Fibroblast of lung (primary cell): ENCODE results near the gene TRERF1. TPM values are rescaled to one million over a fixed set of nuclear protein-coding genes. Genes with fewer than 3 reads are reported as not detected.
A peak's percentile ranks its signal among the peaks of the same experiment; 100 is the strongest.

Source experiments
- DNase-seq, 2 donors: peaks; one replicate each; pipeline versions ENCODE4 v3.0.0 to v3.0.0-alpha.2; 2010; ENCODE audit warnings: low read depth in 2 of 2
- H2AFZ ChIP-seq: 2 replicates; pipeline ENCODE4 v1.5.1; 2012; ENCODE audit warnings: low read length, control low read depth, inconsistent platforms
- H3K27ac ChIP-seq: 2 replicates; pipeline ENCODE4 v1.5.1; 2011; ENCODE audit warnings: low read length, control low read depth; ENCODE audit not compliant: insufficient read depth
- H3K27me3 ChIP-seq: 2 replicates; pipeline ENCODE4 v1.5.1; 2011; ENCODE audit warnings: mild to moderate bottlenecking, low read length; ENCODE audit not compliant: control insufficient read depth, insufficient read depth
- H3K36me3 ChIP-seq: 2 replicates; pipeline ENCODE4 v1.5.1; 2011; ENCODE audit warnings: low read length; ENCODE audit not compliant: control insufficient read depth, insufficient read depth
- H3K4me1 ChIP-seq: 2 replicates; pipeline ENCODE4 v1.5.1; 2011; ENCODE audit warnings: low read length; ENCODE audit not compliant: control insufficient read depth, insufficient read depth; ENCODE audit errors: extremely low read depth
- H3K4me2 ChIP-seq: 2 replicates; pipeline ENCODE4 v1.5.1; 2011; ENCODE audit warnings: low read length, control low read depth; ENCODE audit not compliant: insufficient read depth; ENCODE audit errors: extremely low read depth
- H3K4me3 ChIP-seq, 4 experiments: fragments of 200-600 bp in 1 of 4; sonication (generic) in 1 of 4; replicated peaks in 1 of 4; 2 replicates each; pipeline ENCODE4 v1.5.1; 2011 to 2016; ENCODE audit warnings: low read length in 4 of 4, low read depth in 3 of 4, mild to moderate bottlenecking in 3 of 4, control low read depth in 2 of 4, inconsistent platforms in 1 of 4, mixed read lengths in 1 of 4; ENCODE audit not compliant: insufficient read depth in 1 of 4; ENCODE audit errors: control extremely low read depth in 1 of 4
- H3K79me2 ChIP-seq: 2 replicates; pipeline ENCODE4 v1.5.1; 2012; ENCODE audit warnings: mild to moderate bottlenecking, low read length, inconsistent platforms; ENCODE audit not compliant: control insufficient read depth, insufficient read depth
- H3K9ac ChIP-seq: 2 replicates; pipeline ENCODE4 v1.5.1; 2011; ENCODE audit warnings: mild to moderate bottlenecking, low read length, control low read depth; ENCODE audit not compliant: insufficient read depth
- H3K9me3 ChIP-seq: 2 replicates; pipeline ENCODE4 v1.5.1; 2012; ENCODE audit warnings: low read depth, low read length; ENCODE audit not compliant: control insufficient read depth, insufficient read depth
- H4K20me1 ChIP-seq: 2 replicates; pipeline ENCODE4 v1.5.1; 2011; ENCODE audit warnings: low read length; ENCODE audit not compliant: control insufficient read depth, insufficient read depth; ENCODE audit errors: extremely low read depth
- CTCF ChIP-seq, 2 donors: IDR thresholded peaks in 1 of 2; conservative IDR thresholded peaks in 1 of 2; 1 replicate in 1 of 2; 2 replicates in 1 of 2; pipeline ENCODE4 v1.5.1; 2011 to 2012; ENCODE audit warnings: low read length in 2 of 2, control low read depth in 1 of 2, inconsistent platforms in 1 of 2, low read depth in 1 of 2, mild to moderate bottlenecking in 1 of 2
- EZH2 ChIP-seq: IDR thresholded peaks from 2 replicates; pipeline ENCODE4 v1.5.1; 2012; ENCODE audit warnings: low read length, control low read depth, mild to moderate bottlenecking; ENCODE audit errors: missing control alignments
- polyA plus RNA-seq, 2 donors: library from polyadenylated mRNA; depleted of rRNA in 1 of 2; stranded (reverse) in 1 of 2; unstranded in 1 of 2; fragments of >200 nt; gene quantifications; 2 replicates each; pipeline ENCODE4 v1.2.1, GENCODE V29; 2011 to 2012; ENCODE audit warnings: missing spikeins in 1 of 2
- total RNA-seq: library from RNA; depleted of rRNA; stranded (reverse); fragments of >200 nt; gene quantifications from 2 replicates; pipeline ENCODE4 v1.2.1, GENCODE V29; 2014

TRERF1 gene
- total and polyA plus RNA-seq, 2 donors (not counting 1 experiment from before 2014, with no cell fraction given), result 6.3 to 8.3 TPM

DNA sequence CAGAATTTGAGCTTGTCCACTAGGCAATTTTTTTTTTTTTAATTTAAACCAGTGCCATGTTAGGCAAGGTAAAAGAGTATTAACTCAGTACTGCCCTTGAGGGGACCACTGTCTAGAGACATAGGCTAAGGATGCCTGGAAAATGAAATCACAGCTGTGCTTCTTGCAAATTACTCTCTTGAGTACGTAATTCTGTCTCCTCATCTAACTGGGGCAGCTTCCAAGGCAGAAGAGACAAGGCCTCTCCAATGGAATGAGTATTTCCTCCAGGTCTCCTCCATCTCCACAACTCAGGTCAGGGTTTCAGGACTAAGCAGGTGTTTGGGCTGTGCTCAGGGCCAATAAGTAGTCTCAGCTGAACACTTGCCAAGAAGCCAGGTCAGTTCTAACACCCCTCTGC lies 200.2 kb downstream of the TRERF1 start:
- peak overlapping the region; percentile 34 for H3K27ac ChIP-seq

DNA sequence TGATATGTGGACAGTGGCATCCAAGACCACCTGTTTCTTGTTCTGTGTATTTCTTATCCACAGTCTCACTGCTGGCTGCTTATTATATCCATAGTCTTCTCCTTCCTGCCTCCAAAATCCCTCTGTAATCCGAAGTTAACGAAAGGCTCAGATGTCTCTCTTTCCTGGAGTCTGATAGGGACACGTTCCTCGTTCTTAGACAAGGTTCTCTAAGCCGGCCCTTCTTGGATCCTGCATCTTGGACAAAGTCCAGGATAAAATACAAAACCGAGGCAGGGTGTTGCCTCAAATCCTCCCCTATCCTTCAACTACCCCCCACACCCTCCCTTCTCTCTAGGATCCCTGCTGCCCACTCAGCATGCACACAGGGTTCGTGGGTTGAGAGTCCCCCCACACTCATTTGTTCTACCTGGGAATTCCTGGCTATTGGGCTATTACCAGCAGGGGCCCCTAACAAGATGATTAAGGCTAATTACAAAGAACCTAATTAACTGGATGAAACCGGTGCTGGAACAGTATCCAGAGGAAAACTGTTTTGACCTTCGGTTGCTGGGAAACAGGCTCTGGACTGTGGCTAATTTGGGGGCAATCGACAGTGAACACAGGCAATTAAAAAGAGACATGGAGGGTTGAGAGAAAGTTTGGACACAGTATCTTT lies 201.3 kb downstream of the TRERF1 start:
- Histone ChIP-seq H3K36me3 (peaks cover 7% of the 10 kb centered on the region), H4K20me1 (no peaks in the 10 kb centered on the region), H3K4me3 (no peak overlapping the region), H3K27ac (no peak overlapping the region), H3K9ac (no peak overlapping the region), H3K79me2 (no peaks in the 10 kb centered on the region), H3K9me3 (no peaks in the 10 kb centered on the region), H2AFZ (no peak overlapping the region), H3K27me3 (no peaks in the 10 kb centered on the region), H3K4me1 (peaks cover 12% of the 10 kb centered on the region), H3K4me2 (no peak overlapping the region)
- TF ChIP-seq EZH2 (no peak), CTCF (conservative IDR thresholded peaks at IDR 0.05 in 1 of 2, IDR thresholded peaks at IDR 0.05 in 1 of 2; ENCODE audit: low read depth in 1 of 2, low read length in 2 of 2) (no peak)
- DNase-seq, result no peak

More for the DNA sequence above, 200.2 kb downstream of the TRERF1 start:
- no peak overlapping the region for H2AFZ ChIP-seq
- H3K36me3 ChIP-seq, result peaks cover 7% of the 10 kb centered on the region
- peak; percentile 69 to 74 for DNase-seq
- no peaks in the 10 kb centered on the region for H3K27me3 ChIP-seq
- no peak overlapping the region for H3K4me3 ChIP-seq
- no peaks in the 10 kb centered on the region for H3K79me2 ChIP-seq
- no peak overlapping the region for H3K4me2 ChIP-seq
- TF ChIP-seq CTCF (conservative IDR thresholded peaks at IDR 0.05 in 1 of 2, IDR thresholded peaks at IDR 0.05 in 1 of 2; ENCODE audit: low read depth in 1 of 2, low read length in 2 of 2) (no peak), EZH2 (no peak)
- H3K4me1 ChIP-seq, result peaks cover 12% of the 10 kb centered on the region
- H4K20me1 ChIP-seq, result no peaks in the 10 kb centered on the region
- no peaks in the 10 kb centered on the region for H3K9me3 ChIP-seq
- no peak overlapping the region for H3K9ac ChIP-seq

- Histone ChIP-seq H4K20me1 (no peaks in the 10 kb centered on the region), H3K36me3 (peaks cover 13% of the 10 kb centered on the region), H3K9ac (no peak overlapping the region), H3K79me2 (no peaks in the 10 kb centered on the region), H3K9me3 (no peaks in the 10 kb centered on the region), H3K4me2 (no peak overlapping the region), H3K4me3 (no peak overlapping the region), H2AFZ (no peak overlapping the region), H3K27ac (no peak overlapping the region), H3K4me1 (peaks cover 12% of the 10 kb centered on the region), H3K27me3 (no peaks in the 10 kb centered on the region)
- DNase-seq, result no peak
- TF ChIP-seq CTCF (conservative IDR thresholded peaks at IDR 0.05 in 1 of 2, IDR thresholded peaks at IDR 0.05 in 1 of 2; ENCODE audit: low read depth in 1 of 2, low read length in 2 of 2), result no peak
- TF ChIP-seq EZH2, result no peak
Measured at GRCh38 chr6:42249279-42249678, 202.4 kb downstream of the TRERF1 start.
